HG03139 (cell line): ENCODE data around the gene SUFU.

ENCODE experiments used
- ATAC-seq: cut with Tn5 transposase; IDR thresholded peaks from one replicate; pipeline ENCODE4 v1.9.1; 2021; ENCODE audit not compliant: unreplicated experiment

Gene SUFU

GRCh38 chr10:102546606-102547320 lies 43.0 kb downstream of the SUFU start:
- no peak for ATAC-seq

- ATAC-seq = no peak
Observed at GRCh38 chr10:102549549-102549948, 45.8 kb downstream of the SUFU start.

GRCh38 chr10:102550636-102551210 lies 47.0 kb downstream of the SUFU start:
- ATAC-seq = no peak

- ATAC-seq = no peak
Observed at GRCh38 chr10:102552533-102552932, 48.8 kb downstream of the SUFU start.

GRCh38 chr10:102553771-102554170 lies 50.0 kb downstream of the SUFU start:
- no peak for ATAC-seq

- ATAC-seq = no peak
Observed at GRCh38 chr10:102554531-102554930, 50.8 kb downstream of the SUFU start.

- no peak for ATAC-seq
Observed at GRCh38 chr10:102555781-102556328, 52.1 kb downstream of the SUFU start.

GRCh38 chr10:102557569-102557968 lies 53.8 kb downstream of the SUFU start:
- no peak for ATAC-seq

GRCh38 chr10:102559764-102560163 lies 56.0 kb downstream of the SUFU start:
- no peak for ATAC-seq

- ATAC-seq = no peak
Observed at GRCh38 chr10:102564209-102564834, 60.5 kb downstream of the SUFU start.

GRCh38 chr10:102565793-102566192 lies 62.0 kb downstream of the SUFU start:
- no peak for ATAC-seq

- no peak for ATAC-seq
Observed at GRCh38 chr10:102578782-102579181, 75.0 kb downstream of the SUFU start.

- no peak for ATAC-seq
Observed at GRCh38 chr10:102579328-102579727, 75.6 kb downstream of the SUFU start.

- ATAC-seq = no peak
Observed at GRCh38 chr10:102580230-102580629, 76.5 kb downstream of the SUFU start.

GRCh38 chr10:102581401-102581800 lies 77.6 kb downstream of the SUFU start:
- ATAC-seq = no peak

GRCh38 chr10:102581981-102582580 lies 78.3 kb downstream of the SUFU start:
- ATAC-seq = no peak

GRCh38 chr10:102583435-102584417 lies 80.0 kb downstream of the SUFU start:
- peak; percentile 67 for ATAC-seq

- ATAC-seq = no peak
Observed at GRCh38 chr10:102585026-102585425, 81.3 kb downstream of the SUFU start.

- ATAC-seq = no peak
Observed at GRCh38 chr10:102586858-102587257, 83.1 kb downstream of the SUFU start.

- ATAC-seq = no peak
Observed at GRCh38 chr10:102588875-102589274, 85.1 kb downstream of the SUFU start.
